Measurements from ENCODE around the gene CEBPA. TPM values are rescaled to one million over a fixed set of nuclear protein-coding genes. Genes with fewer than 3 reads are reported as not detected.

CEBPA gene
- total and polyA plus RNA-seq, 2 experiments from 2014 or later: 0.50 to 2.6 TPM

DNA sequence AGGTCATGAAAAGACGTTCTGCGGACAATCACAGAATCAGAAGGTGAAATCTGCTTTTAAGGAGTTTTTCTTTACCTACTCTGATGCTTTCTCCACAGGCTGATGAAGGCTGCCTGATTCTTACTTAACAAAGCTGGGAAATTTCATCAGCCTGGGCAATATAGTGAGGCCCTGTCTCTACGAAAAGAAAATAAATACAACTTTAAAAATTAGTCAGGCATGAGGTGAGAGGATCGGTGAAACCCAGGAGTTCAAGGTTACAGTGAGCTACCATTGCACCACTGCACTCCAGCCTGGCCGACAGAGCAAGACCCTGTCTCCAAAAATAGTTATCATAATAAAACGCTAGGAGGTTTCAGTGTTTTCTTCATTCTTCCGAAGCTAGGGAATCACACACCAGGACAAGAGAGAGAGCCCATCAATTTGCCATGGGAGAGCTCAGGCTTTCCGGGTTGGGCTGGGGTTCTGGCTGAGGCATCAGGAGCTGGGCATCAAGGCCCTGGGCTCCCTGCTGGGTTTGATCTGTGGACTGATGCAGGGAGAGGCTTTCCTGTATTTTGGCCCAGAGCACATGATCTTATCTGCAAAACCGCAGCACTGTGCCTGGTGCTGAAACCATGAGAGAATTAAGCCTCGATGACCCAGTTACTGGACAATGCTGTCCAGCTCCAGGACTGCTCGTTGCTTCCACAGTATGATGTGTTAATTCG, 46.1 kb upstream of the CEBPA start:
- no peak for DNase-seq (ENCODE audit: low spot score)
- TF ChIP-seq ZNF462 (CRISPR knock-in tag; IDR thresholded peaks at IDR 0.05) (no peak), CREB1 (CRISPR knock-in tag; IDR thresholded peaks at IDR 0.05; ENCODE audit: low read depth) (no peak), ZNF114 (CRISPR knock-in tag; IDR thresholded peaks at IDR 0.05) (no peak), JUNB (IDR thresholded peaks at IDR 0.05; ENCODE audit: unreplicated experiment) (no peak), ETS1 (IDR thresholded peaks at IDR 0.05) (no peak), REST (IDR thresholded peaks at IDR 0.05; ENCODE audit: unreplicated experiment) (no peak), CTCF (conservative IDR thresholded peaks at IDR 0.05; ENCODE audit: low read depth in 2 of 2) (no peak), EZH2phosphoT487 (IDR thresholded peaks at IDR 0.05; ENCODE audit: unreplicated experiment) (no peak)
- Histone ChIP-seq H3K4me2 (no peak overlapping the region), H3K4me1 (ENCODE audit: insufficient read depth) (no peaks in the 10 kb centered on the region), H3K27me3 (ENCODE audit: insufficient read depth) (no peaks in the 10 kb centered on the region), H2AFZ (no peak overlapping the region; the same call in 1 of the 2 replicates), H3K36me3 (ENCODE audit: insufficient read depth) (no peaks in the 10 kb centered on the region), H4K20me1 (replicated peaks; ENCODE audit: insufficient read depth) (no peaks in the 10 kb centered on the region), H3K9me2 (ENCODE audit: insufficient read depth) (no peaks in the 10 kb centered on the region), H3K4me3 (no peak overlapping the region), H3F3A (replicated peaks; ENCODE audit: low read depth) (no peaks in the 10 kb centered on the region), H3K27ac (ENCODE audit: low read depth) (no peak overlapping the region), H3K79me2 (replicated peaks; ENCODE audit: insufficient read depth) (no peaks in the 10 kb centered on the region)
- Mint-ChIP-seq H3K36me3 (ENCODE audit: low read depth) (no peaks in the 10 kb centered on the region), H3K27ac (no peak overlapping the region), H3K27me3 (ENCODE audit: insufficient read depth, low read depth, poor library complexity) (peaks cover 3% of the 10 kb centered on the region), H3K4me3 (no peak overlapping the region), H3K4me1 (peaks cover 5% of the 10 kb centered on the region), H3K9me3 (no peaks in the 10 kb centered on the region)
- no peak for ATAC-seq

All from GM23338 (cell line).